SHP77 (cell line): ENCODE measurements around the gene TARS2.

ENCODE experiments used
- DNase-seq, 2 experiments: peaks; one replicate each; lab custom pipeline; 2025; lab: John Stamatoyannopoulos, UW

Gene TARS2

GRCh38 chr1:150537732-150538684 lies 50.8 kb downstream of the TARS2 start:
- no peak for DNase-seq

- DNase-seq: peak; percentile 94 to 96
These were observed 56.4 kb downstream of the TARS2 start for GRCh38 chr1:150543500-150544143.

- peak; percentile 31 to 62 for DNase-seq
These were observed 57.0 kb downstream of the TARS2 start for GRCh38 chr1:150544204-150544603.

- no peak for DNase-seq
These were observed 58.3 kb downstream of the TARS2 start for GRCh38 chr1:150545486-150546032.

GRCh38 chr1:150546294-150546937 lies 59.2 kb downstream of the TARS2 start:
- no peak for DNase-seq

- no peak for DNase-seq
These were observed 61.1 kb downstream of the TARS2 start for GRCh38 chr1:150548324-150548631.

- peak; percentile 62 to 64 for DNase-seq
These were observed 61.6 kb downstream of the TARS2 start, which contains the start of gene ADAMTSL4 for GRCh38 chr1:150548632-150549495. Gene ADAMTSL4 (plus strand): TSS chr1:150549408. CDS start chr1:150552289, 2,881 bp downstream.

- no peak for DNase-seq
These were observed 62.4 kb downstream of the TARS2 start for GRCh38 chr1:150549496-150550221.

GRCh38 chr1:150550222-150551050 lies 63.2 kb downstream of the TARS2 start:
- no peak for DNase-seq

- no peak for DNase-seq
These were observed 64.0 kb downstream of the TARS2 start for GRCh38 chr1:150551051-150551783.

- DNase-seq: no peak
These were observed 64.5 kb downstream of the TARS2 start for GRCh38 chr1:150551784-150552127.

- DNase-seq: no peak
These were observed 65.1 kb downstream of the TARS2 start for GRCh38 chr1:150552128-150552910.

- DNase-seq: no peak
These were observed 65.7 kb downstream of the TARS2 start for GRCh38 chr1:150552911-150553289.

GRCh38 chr1:150553392-150554085 lies 66.3 kb downstream of the TARS2 start:
- DNase-seq: no peak

GRCh38 chr1:150554086-150554452 lies 66.8 kb downstream of the TARS2 start:
- no peak for DNase-seq

- no peak for DNase-seq
These were observed 68.2 kb downstream of the TARS2 start for GRCh38 chr1:150555198-150555970.
